SK-N-SH (cell line): ENCODE data around the gene ING5. TPM values are rescaled to one million over a fixed set of nuclear protein-coding genes. Genes with fewer than 3 reads are reported as not detected.

Source experiments
- CTCF ChIA-PET: fragments of 300-600, 350-600 bp; formaldehyde crosslinking; extraction: SDS; loops from one replicate; lab custom pipeline; 2021; lab: Yijun Ruan, JAX
- POLR2A ChIA-PET: fragments of 350-600 bp; sonication (Branson Sonifier 250); formaldehyde crosslinking; extraction: SDS; loops from one replicate; lab custom pipeline; 2020; ENCODE audit warnings: antibody characterized with exemption, inconsistent platforms; lab: Yijun Ruan, JAX
- DNase-seq: peaks from one replicate; pipeline ENCODE4 v3.0.0; 2012
- H2AFZ ChIP-seq: fragments of 200-600 bp; sonication (generic); 2 replicates; pipeline ENCODE4 v1.8.1; 2016; ENCODE audit warnings: antibody characterized with exemption, mild to moderate bottlenecking, low read depth
- H3F3A ChIP-seq: fragments of 200-600 bp; sonication (generic); replicated peaks from 2 replicates; pipeline ENCODE3; 2016; ENCODE audit warnings: antibody characterized with exemption, mild to moderate bottlenecking; ENCODE audit not compliant: insufficient read depth
- H3K27ac ChIP-seq, 2 experiments: fragments of 200-500 bp in 1 of 2; fragments of 200-600 bp in 1 of 2; sonication (Bioruptor generic) in 1 of 2; sonication (generic), shearing (Covaris generic) in 1 of 2; 2 replicates each; pipeline versions ENCODE4 v1.5.1 to v1.6.1; 2014 to 2016; ENCODE audit warnings: low read depth in 2 of 2, inconsistent platforms in 1 of 2, low read length in 1 of 2, mild to moderate bottlenecking in 1 of 2, mixed read lengths in 1 of 2
- H3K27me3 ChIP-seq: fragments of 200-600 bp; sonication (generic), shearing (Covaris generic); 2 replicates; pipeline ENCODE4 v1.6.1; 2016; ENCODE audit warnings: mixed run types; ENCODE audit not compliant: insufficient read depth
- H3K36me3 ChIP-seq, 2 experiments: fragments of 200-500 bp in 1 of 2; fragments of 200-600 bp in 1 of 2; sonication (Bioruptor generic) in 1 of 2; sonication (generic) in 1 of 2; replicated peaks in 1 of 2; 2 replicates each; pipeline versions ENCODE3 to v1.5.1; 2014 to 2016; ENCODE audit warnings: low read length in 1 of 2, mild to moderate bottlenecking in 1 of 2; ENCODE audit not compliant: insufficient read depth in 2 of 2, control insufficient read depth in 1 of 2
- H3K4me1 ChIP-seq, 2 experiments: fragments of 200-500 bp in 1 of 2; fragments of 200-600 bp in 1 of 2; sonication (Bioruptor generic) in 1 of 2; sonication (generic), shearing (Covaris generic) in 1 of 2; 2 replicates each; pipeline versions ENCODE4 v1.5.1 to v1.6.1; 2014 to 2016; ENCODE audit warnings: low read depth in 1 of 2, low read length in 1 of 2, mixed run types in 1 of 2; ENCODE audit not compliant: insufficient read depth in 2 of 2, control insufficient read depth in 1 of 2
- H3K4me2 ChIP-seq: fragments of 200-600 bp; sonication (generic), shearing (Covaris generic); 2 replicates; pipeline ENCODE4 v1.6.1; 2017; ENCODE audit warnings: mixed run types
- H3K4me3 ChIP-seq, 2 experiments: fragments of 200-500 bp in 1 of 2; fragments of 200-600 bp in 1 of 2; sonication (Bioruptor generic) in 1 of 2; sonication (generic), shearing (Covaris generic) in 1 of 2; 2 replicates each; pipeline versions ENCODE4 v1.5.1 to v1.8.1; 2014 to 2016; ENCODE audit warnings: low read depth in 2 of 2, inconsistent platforms in 1 of 2, low read length in 1 of 2, mild to moderate bottlenecking in 1 of 2, mixed read lengths in 1 of 2, moderate library complexity in 1 of 2
- H3K79me2 ChIP-seq: fragments of 200-600 bp; sonication (generic); 2 replicates; pipeline ENCODE4 v1.8.1; 2017; ENCODE audit warnings: mild to moderate bottlenecking; ENCODE audit not compliant: insufficient read depth
- H3K9ac ChIP-seq: fragments of 200-600 bp; sonication (generic); 2 replicates; pipeline ENCODE4 v1.6.1; 2017; ENCODE audit warnings: mixed run types
- H3K9me2 ChIP-seq: fragments of 200-600 bp; sonication (generic); 2 replicates; pipeline ENCODE4 v1.6.1; 2017; ENCODE audit warnings: mixed run types
- H3K9me3 ChIP-seq: fragments of 200-600 bp; sonication (generic); 2 replicates; pipeline ENCODE4 v1.6.1; 2017; ENCODE audit warnings: mixed run types, mild to moderate bottlenecking, moderate library complexity
- H4K20me1 ChIP-seq: fragments of 200-600 bp; sonication (generic); 2 replicates; pipeline ENCODE4 v1.6.1; 2017; ENCODE audit warnings: mild to moderate bottlenecking, mixed run types; ENCODE audit not compliant: insufficient read depth
- CHD2 ChIP-seq: fragments of 150-350 bp; IDR thresholded peaks from 2 replicates; pipeline ENCODE4 v1.6.1; 2018; ENCODE audit warnings: low read length; ENCODE audit not compliant: partially characterized antibody
- CTCF ChIP-seq: fragments of 200-600 bp; sonication (generic); IDR thresholded peaks from 2 replicates; pipeline ENCODE4 v1.6.1; 2017; ENCODE audit warnings: antibody characterized with exemption, mild to moderate bottlenecking, moderate library complexity
- EZH2phosphoT487 ChIP-seq: fragments of 200-600 bp; sonication (generic); IDR thresholded peaks from 2 replicates; pipeline ENCODE4 v1.6.1; 2017; ENCODE audit warnings: low read depth, mixed run types, mild to moderate bottlenecking, antibody characterized with exemption, moderate library complexity, borderline replicate concordance
- FOXM1 ChIP-seq: IDR thresholded peaks from 2 replicates; pipeline ENCODE4 v1.4.0; 2012; ENCODE audit warnings: low read depth, mild to moderate bottlenecking
- IRF3 ChIP-seq: fragments of 150-350 bp; IDR thresholded peaks from 2 replicates; pipeline ENCODE4 v1.6.1; 2016; ENCODE audit warnings: mild to moderate bottlenecking, low read depth, low read length
- JUND ChIP-seq: IDR thresholded peaks from 2 replicates; pipeline ENCODE4 v1.4.0; 2012
- MEF2A ChIP-seq: IDR thresholded peaks from 2 replicates; pipeline ENCODE4 v1.4.0; 2012; ENCODE audit warnings: low read depth, borderline replicate concordance
- NFIC ChIP-seq: IDR thresholded peaks from 2 replicates; pipeline ENCODE4 v1.4.0; 2012; ENCODE audit warnings: borderline replicate concordance
- NRF1 ChIP-seq: IDR thresholded peaks from 2 replicates; pipeline ENCODE4 v1.6.1; 2012; ENCODE audit warnings: low read depth, mild to moderate bottlenecking, low read length
- POLR2AphosphoS5 ChIP-seq: IDR thresholded peaks from 2 replicates; pipeline ENCODE4 v1.6.1; 2012; ENCODE audit warnings: low read depth, low read length
- RXRA ChIP-seq: IDR thresholded peaks from 2 replicates; pipeline ENCODE4 v1.4.0; 2012; ENCODE audit warnings: low read depth, mild to moderate bottlenecking, borderline replicate concordance
- SIN3A ChIP-seq: IDR thresholded peaks from 2 replicates; pipeline ENCODE4 v1.6.1; 2012; ENCODE audit warnings: low read depth, mild to moderate bottlenecking, low read length, moderate library complexity, borderline replicate concordance
- SMC3 ChIP-seq: IDR thresholded peaks from 2 replicates; pipeline ENCODE4 v1.6.1; 2012; ENCODE audit warnings: low read depth, low read length, improper control_type of control experiment
- TCF12 ChIP-seq: IDR thresholded peaks from 2 replicates; pipeline ENCODE4 v1.4.0; 2012
- USF2 ChIP-seq: fragments of 150-350 bp; IDR thresholded peaks from 2 replicates; pipeline ENCODE4 v1.6.1; 2017; ENCODE audit warnings: antibody characterized with exemption, low read length, low read depth, borderline replicate concordance
- WGBS: methylation state at CpG from one replicate; pipeline ENCODE4 v1.1.6; 2017; ENCODE audit warnings: low lambda C conversion rate; 5-methylcytosine and 5-hydroxymethylcytosine counted together
- polyA plus RNA-seq, 3 experiments: library from polyadenylated mRNA; depleted of rRNA; stranded (reverse); fragments of >200 nt; gene quantifications; 2 replicates each; pipeline ENCODE4 v1.2.3, GENCODE V29; 2012

Gene ING5
- polyA plus RNA-seq, 1 of the 3 experiments (the other 2 are of a cell fraction): 56.3 TPM

GRCh38 chr2:241744028-241744754 lies 42.4 kb downstream of the ING5 start:
- Histone ChIP-seq H3K9me2 (no peaks in the 10 kb centered on the region), H3K4me3 (no peak overlapping the region), H2AFZ (no peak overlapping the region), H3K27me3 (no peaks in the 10 kb centered on the region), H3K36me3 (peaks cover 28 to 31% of the 10 kb centered on the region in 2 experiments)
- no peak for TF ChIP-seq NRF1
- TF ChIP-seq USF2: no peak
- TF ChIP-seq, all 33 proteins: peak for 0
- Histone ChIP-seq H3F3A (no peaks in the 10 kb centered on the region), H3K9ac (no peak overlapping the region), H3K4me1 (peaks cover 0 to 2% of the 10 kb centered on the region in 2 experiments; a peak in 1 of 4 replicates), H3K9me3 (no peaks in the 10 kb centered on the region), H3K4me2 (no peak overlapping the region), H3K79me2 (peaks cover 16% of the 10 kb centered on the region; the same call in 1 of the 2 replicates), H4K20me1 (peaks cover 30% of the 10 kb centered on the region), H3K27ac (no peak overlapping the region)
- WGBS: 93% methylated on average over 16 of the region's 24 CpGs
- no peak for DNase-seq
- POLR2A ChIA-PET: no interaction called here
- CTCF ChIA-PET: no interaction called here

GRCh38 chr2:241745276-241745675 lies 43.4 kb downstream of the ING5 start:
- ChIA-PET POLR2A (no interaction called here), CTCF (no interaction called here)
- H3K27me3 ChIP-seq: no peaks in the 10 kb centered on the region
- DNase-seq: no peak
- peaks cover 7% of the 10 kb centered on the region; the same call in 1 of the 2 replicates for H3K79me2 ChIP-seq
- TF ChIP-seq EZH2phosphoT487 (no peak), CTCF (no peak), RXRA (no peak), IRF3 (no peak), MEF2A (no peak), NRF1 (no peak), JUND (no peak), SIN3A (no peak), SMC3 (no peak), TCF12 (no peak), CHD2 (no peak), FOXM1 (no peak), NFIC (no peak), POLR2AphosphoS5 (no peak)
- peaks cover 20% of the 10 kb centered on the region for H4K20me1 ChIP-seq
- no peaks in the 10 kb centered on the region for H3F3A ChIP-seq
- H3K9me3 ChIP-seq: no peaks in the 10 kb centered on the region
- no peak overlapping the region for H3K27ac ChIP-seq
- no peak overlapping the region for H2AFZ ChIP-seq
- peaks cover 28 to 36% of the 10 kb centered on the region in 2 experiments for H3K36me3 ChIP-seq
- WGBS: 96% methylated on average over 10 of the region's 13 CpGs
- H3K9ac ChIP-seq: no peak overlapping the region
- no peak overlapping the region for H3K4me3 ChIP-seq
- H3K4me1 ChIP-seq: peaks cover 0 to 2% of the 10 kb centered on the region in 2 experiments; a peak in 1 of 4 replicates
- no peak overlapping the region for H3K4me2 ChIP-seq
- no peaks in the 10 kb centered on the region for H3K9me2 ChIP-seq
